Measurements from ENCODE around the gene USP17L26. TPM values are rescaled to one million over a fixed set of nuclear protein-coding genes. Genes with fewer than 3 reads are reported as not detected.
"Not testable (repeated sequence)": the region's sequence is repeated elsewhere in the genome, so short reads cannot be mapped to it uniquely, and the experiment has no call there.

The USP17L26 gene
- total RNA-seq = not detected
- polyA plus RNA-seq = not detected
- long read RNA-seq, donor 1 = 0 reads
- long read RNA-seq, donor 2 = 0 reads
- long read RNA-seq, donor 3 = 0 reads
- long read RNA-seq, donor 4 = 0 reads
- long read RNA-seq, donor 5 = 0 reads

GRCh38 chr4:9334358-9334757 is at the start of gene USP17L26:
USP17L26 (plus strand) TSS chr4:9334658; CDS start chr4:9334658, 0 bp downstream.
- H3K27me3 ChIP-seq (ENCODE audit: control insufficient read depth in 3 of 3, insufficient read depth in 3 of 3, low read length in 2 of 3); H3K36me3 ChIP-seq (ENCODE audit: control insufficient read depth in 4 of 4, insufficient read depth in 4 of 4, low read length in 4 of 4); H3K9ac ChIP-seq (ENCODE audit: insufficient read depth in 1 of 2, low read length in 2 of 2); ATAC-seq (ENCODE audit: insufficient read depth, low FRiP score); H3K4me1 ChIP-seq (ENCODE audit: control insufficient read depth in 5 of 5, insufficient read depth in 5 of 5, low read length in 5 of 5); DNase-seq; H3K27ac ChIP-seq (ENCODE audit: low read depth in 1 of 2, low read length in 1 of 2); H3K9me3 ChIP-seq (ENCODE audit: control insufficient read depth in 4 of 4, insufficient read depth in 3 of 4, low read length in 3 of 4); H3K4me3 ChIP-seq: not testable (repeated sequence)
- no CpG with 5 or more reads among the region's 15 CpGs for WGBS, 2 donors

- H3K9ac ChIP-seq (ENCODE audit: insufficient read depth in 1 of 2, low read length in 2 of 2); H3K27me3 ChIP-seq (ENCODE audit: control insufficient read depth in 3 of 3, insufficient read depth in 3 of 3, low read length in 2 of 3); DNase-seq; ATAC-seq (ENCODE audit: insufficient read depth, low FRiP score); H3K4me1 ChIP-seq (ENCODE audit: control insufficient read depth in 5 of 5, insufficient read depth in 5 of 5, low read length in 5 of 5); H3K9me3 ChIP-seq (ENCODE audit: control insufficient read depth in 4 of 4, insufficient read depth in 3 of 4, low read length in 3 of 4); H3K27ac ChIP-seq (ENCODE audit: low read depth in 1 of 2, low read length in 1 of 2); H3K4me3 ChIP-seq; H3K36me3 ChIP-seq (ENCODE audit: control insufficient read depth in 4 of 4, insufficient read depth in 4 of 4, low read length in 4 of 4): not testable (repeated sequence)
- 86 to 90% methylated on average over 1 of the region's 13 CpGs for WGBS, 2 donors
Observed at GRCh38 chr4:9324191-9324590, 10.3 kb upstream of the USP17L26 start.

- H3K36me3 ChIP-seq (ENCODE audit: control insufficient read depth in 4 of 4, insufficient read depth in 4 of 4, low read length in 4 of 4); H3K9ac ChIP-seq (ENCODE audit: insufficient read depth in 1 of 2, low read length in 2 of 2); ATAC-seq (ENCODE audit: insufficient read depth, low FRiP score); DNase-seq; H3K27me3 ChIP-seq (ENCODE audit: control insufficient read depth in 3 of 3, insufficient read depth in 3 of 3, low read length in 2 of 3); H3K4me1 ChIP-seq (ENCODE audit: control insufficient read depth in 5 of 5, insufficient read depth in 5 of 5, low read length in 5 of 5); H3K27ac ChIP-seq (ENCODE audit: low read depth in 1 of 2, low read length in 1 of 2); H3K9me3 ChIP-seq (ENCODE audit: control insufficient read depth in 4 of 4, insufficient read depth in 3 of 4, low read length in 3 of 4); H3K4me3 ChIP-seq: not testable (repeated sequence)
- no CpG with 5 or more reads among the region's 15 CpGs for WGBS, 2 donors
Observed at GRCh38 chr4:9324865-9325264, 9.6 kb upstream of the USP17L26 start, which contains the start of gene USP17L24. USP17L24 (plus strand) TSS chr4:9325165; CDS start chr4:9325165, 0 bp downstream.

GRCh38 chr4:9329611-9330010 is 4.8 kb upstream of the USP17L26 start, which contains the start of gene USP17L25:
USP17L25 (plus strand) TSS chr4:9329911; CDS start chr4:9329911, 0 bp downstream.
- H3K9me3 ChIP-seq (ENCODE audit: control insufficient read depth in 4 of 4, insufficient read depth in 3 of 4, low read length in 3 of 4); H3K27ac ChIP-seq (ENCODE audit: low read depth in 1 of 2, low read length in 1 of 2); H3K9ac ChIP-seq (ENCODE audit: insufficient read depth in 1 of 2, low read length in 2 of 2); H3K27me3 ChIP-seq (ENCODE audit: control insufficient read depth in 3 of 3, insufficient read depth in 3 of 3, low read length in 2 of 3); H3K4me3 ChIP-seq; H3K36me3 ChIP-seq (ENCODE audit: control insufficient read depth in 4 of 4, insufficient read depth in 4 of 4, low read length in 4 of 4); H3K4me1 ChIP-seq (ENCODE audit: control insufficient read depth in 5 of 5, insufficient read depth in 5 of 5, low read length in 5 of 5); ATAC-seq (ENCODE audit: insufficient read depth, low FRiP score); DNase-seq: not testable (repeated sequence)
- WGBS, 2 donors = no CpG with 5 or more reads among the region's 15 CpGs

GRCh38 chr4:9339103-9339502 is 4.6 kb downstream of the USP17L26 start, which contains the start of gene USP17L5:
USP17L5 (plus strand) TSS chr4:9339403; CDS start chr4:9339403, 0 bp downstream.
- no CpG with 5 or more reads among the region's 15 CpGs for WGBS, 2 donors
- not testable (repeated sequence) for H3K27me3 ChIP-seq (ENCODE audit: control insufficient read depth in 3 of 3, insufficient read depth in 3 of 3, low read length in 2 of 3); H3K4me3 ChIP-seq; H3K27ac ChIP-seq (ENCODE audit: low read depth in 1 of 2, low read length in 1 of 2); DNase-seq; H3K9me3 ChIP-seq (ENCODE audit: control insufficient read depth in 4 of 4, insufficient read depth in 3 of 4, low read length in 3 of 4); ATAC-seq (ENCODE audit: insufficient read depth, low FRiP score); H3K36me3 ChIP-seq (ENCODE audit: control insufficient read depth in 4 of 4, insufficient read depth in 4 of 4, low read length in 4 of 4); H3K9ac ChIP-seq (ENCODE audit: insufficient read depth in 1 of 2, low read length in 2 of 2); H3K4me1 ChIP-seq (ENCODE audit: control insufficient read depth in 5 of 5, insufficient read depth in 5 of 5, low read length in 5 of 5)

GRCh38 chr4:9343848-9344247 is 9.4 kb downstream of the USP17L26 start, which contains the start of gene USP17L27:
USP17L27 (plus strand) TSS chr4:9344148; CDS start chr4:9344148, 0 bp downstream.
- H3K36me3 ChIP-seq (ENCODE audit: control insufficient read depth in 4 of 4, insufficient read depth in 4 of 4, low read length in 4 of 4); H3K4me3 ChIP-seq; H3K27me3 ChIP-seq (ENCODE audit: control insufficient read depth in 3 of 3, insufficient read depth in 3 of 3, low read length in 2 of 3); H3K9ac ChIP-seq (ENCODE audit: insufficient read depth in 1 of 2, low read length in 2 of 2); H3K4me1 ChIP-seq (ENCODE audit: control insufficient read depth in 5 of 5, insufficient read depth in 5 of 5, low read length in 5 of 5); ATAC-seq (ENCODE audit: insufficient read depth, low FRiP score); H3K9me3 ChIP-seq (ENCODE audit: control insufficient read depth in 4 of 4, insufficient read depth in 3 of 4, low read length in 3 of 4); H3K27ac ChIP-seq (ENCODE audit: low read depth in 1 of 2, low read length in 1 of 2); DNase-seq: not testable (repeated sequence)
- WGBS, 2 donors = no CpG with 5 or more reads among the region's 15 CpGs

GRCh38 chr4:9348593-9348992 is 14.1 kb downstream of the USP17L26 start, which contains the start of gene USP17L28:
USP17L28 (plus strand) TSS chr4:9348893; CDS start chr4:9348893, 0 bp downstream.
- no CpG with 5 or more reads among the region's 15 CpGs for WGBS, 2 donors
- H3K36me3 ChIP-seq (ENCODE audit: control insufficient read depth in 4 of 4, insufficient read depth in 4 of 4, low read length in 4 of 4); H3K4me3 ChIP-seq; H3K9ac ChIP-seq (ENCODE audit: insufficient read depth in 1 of 2, low read length in 2 of 2); ATAC-seq (ENCODE audit: insufficient read depth, low FRiP score); H3K27me3 ChIP-seq (ENCODE audit: control insufficient read depth in 3 of 3, insufficient read depth in 3 of 3, low read length in 2 of 3); H3K9me3 ChIP-seq (ENCODE audit: control insufficient read depth in 4 of 4, insufficient read depth in 3 of 4, low read length in 3 of 4); DNase-seq; H3K4me1 ChIP-seq (ENCODE audit: control insufficient read depth in 5 of 5, insufficient read depth in 5 of 5, low read length in 5 of 5); H3K27ac ChIP-seq (ENCODE audit: low read depth in 1 of 2, low read length in 1 of 2): not testable (repeated sequence)

GRCh38 chr4:9350866-9351265 is 16.4 kb downstream of the USP17L26 start:
- not testable (repeated sequence) for H3K9me3 ChIP-seq (ENCODE audit: control insufficient read depth in 4 of 4, insufficient read depth in 3 of 4, low read length in 3 of 4); H3K9ac ChIP-seq (ENCODE audit: insufficient read depth in 1 of 2, low read length in 2 of 2); H3K36me3 ChIP-seq (ENCODE audit: control insufficient read depth in 4 of 4, insufficient read depth in 4 of 4, low read length in 4 of 4); H3K27me3 ChIP-seq (ENCODE audit: control insufficient read depth in 3 of 3, insufficient read depth in 3 of 3, low read length in 2 of 3); H3K4me1 ChIP-seq (ENCODE audit: control insufficient read depth in 5 of 5, insufficient read depth in 5 of 5, low read length in 5 of 5); H3K27ac ChIP-seq (ENCODE audit: low read depth in 1 of 2, low read length in 1 of 2); DNase-seq; ATAC-seq (ENCODE audit: insufficient read depth, low FRiP score); H3K4me3 ChIP-seq
- WGBS, 2 donors = 96% methylated on average over 12 of the region's 18 CpGs; no CpG with 5 or more reads in 1 of the 2 donors
